LoVo (cell line): ENCODE data around the gene WFS1.

Experiments used
- DNase-seq: peaks from one replicate; pipeline ENCODE4 v3.0.0-alpha.2; 2016; ENCODE audit warnings: low spot score

Gene WFS1

GRCh38 chr4:6280365-6280996 is 10.8 kb downstream of the WFS1 start:
- no peak for DNase-seq

GRCh38 chr4:6281436-6282313 is 12.0 kb downstream of the WFS1 start:
- DNase-seq, result no peak

- no peak for DNase-seq
These were observed 12.7 kb downstream of the WFS1 start for GRCh38 chr4:6282314-6282771.

- DNase-seq, result no peak
These were observed 13.6 kb downstream of the WFS1 start for GRCh38 chr4:6283282-6283681.

GRCh38 chr4:6287017-6287788 is 17.6 kb downstream of the WFS1 start:
- DNase-seq, result no peak

GRCh38 chr4:6288342-6288741 is 18.7 kb downstream of the WFS1 start:
- no peak for DNase-seq

- no peak for DNase-seq
These were observed 19.2 kb downstream of the WFS1 start for GRCh38 chr4:6288871-6289270.

GRCh38 chr4:6290256-6290655 is 20.6 kb downstream of the WFS1 start:
- DNase-seq, result no peak

GRCh38 chr4:6290769-6291547 is 21.3 kb downstream of the WFS1 start:
- no peak for DNase-seq

GRCh38 chr4:6291784-6292297 is 22.2 kb downstream of the WFS1 start:
- DNase-seq, result no peak

- no peak for DNase-seq
These were observed 22.9 kb downstream of the WFS1 start for GRCh38 chr4:6292376-6293096.

GRCh38 chr4:6293097-6293445 is 23.4 kb downstream of the WFS1 start:
- no peak for DNase-seq

GRCh38 chr4:6293661-6294060 is 24.0 kb downstream of the WFS1 start:
- DNase-seq, result no peak

- DNase-seq, result no peak
These were observed 25.2 kb downstream of the WFS1 start for GRCh38 chr4:6294705-6295421.

- no peak for DNase-seq
These were observed 25.8 kb downstream of the WFS1 start for GRCh38 chr4:6295495-6295894.

GRCh38 chr4:6296026-6296425 is 26.4 kb downstream of the WFS1 start:
- no peak for DNase-seq

- DNase-seq, result no peak
These were observed 27.7 kb downstream of the WFS1 start for GRCh38 chr4:6297266-6297815.

- no peak for DNase-seq
These were observed 28.4 kb downstream of the WFS1 start for GRCh38 chr4:6298035-6298434.

- no peak for DNase-seq
These were observed 29.2 kb downstream of the WFS1 start for GRCh38 chr4:6298852-6299251.

GRCh38 chr4:6299875-6300274 is 30.2 kb downstream of the WFS1 start:
- DNase-seq, result no peak
